Measurements from ENCODE around the gene SDR42E2.
"Not testable (repeated sequence)": the region's sequence is repeated elsewhere in the genome, so short reads cannot be mapped to it uniquely, and the experiment has no call there.

Gene SDR42E2

DNA sequence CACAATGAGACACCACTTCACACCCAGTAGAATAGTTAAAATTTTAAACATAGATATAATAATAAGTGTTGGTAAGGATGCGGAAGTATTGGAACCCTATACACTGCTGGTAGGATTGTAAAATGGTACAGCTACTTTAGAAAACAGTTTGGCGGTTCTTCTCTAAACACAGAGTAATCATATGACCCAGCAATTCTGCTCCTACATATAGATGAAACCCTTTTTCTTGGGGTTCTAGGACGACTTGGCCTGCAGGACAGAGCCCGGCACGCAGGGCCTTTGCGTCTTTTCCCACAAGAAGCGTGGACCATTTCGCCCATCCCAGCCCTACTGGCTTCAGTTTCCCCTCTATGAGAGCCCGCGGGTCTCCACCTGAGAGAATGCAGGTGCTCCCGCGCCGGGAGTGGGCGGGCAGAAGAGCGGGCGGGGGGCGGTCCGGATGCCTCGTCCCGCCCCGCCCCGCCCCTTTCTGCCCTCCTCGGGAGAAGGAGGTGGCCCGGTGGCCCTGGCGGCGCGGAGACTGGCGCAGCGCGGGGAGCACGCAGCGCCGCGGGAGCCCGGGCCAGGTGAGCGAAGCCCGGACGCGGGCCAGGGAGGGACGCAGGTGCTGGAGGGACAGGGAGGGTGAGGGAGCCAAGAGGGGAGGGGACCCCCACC lies at the start of gene SDR42E2:
SDR42E2 (plus strand) TSS at position 508 of the 657 bp plus-strand sequence. CDS start 3,077 bp downstream, outside the sequence.
- intact Hi-C loops (cut with DNase I): no loop called here
- DNase-seq: no peak

DNA sequence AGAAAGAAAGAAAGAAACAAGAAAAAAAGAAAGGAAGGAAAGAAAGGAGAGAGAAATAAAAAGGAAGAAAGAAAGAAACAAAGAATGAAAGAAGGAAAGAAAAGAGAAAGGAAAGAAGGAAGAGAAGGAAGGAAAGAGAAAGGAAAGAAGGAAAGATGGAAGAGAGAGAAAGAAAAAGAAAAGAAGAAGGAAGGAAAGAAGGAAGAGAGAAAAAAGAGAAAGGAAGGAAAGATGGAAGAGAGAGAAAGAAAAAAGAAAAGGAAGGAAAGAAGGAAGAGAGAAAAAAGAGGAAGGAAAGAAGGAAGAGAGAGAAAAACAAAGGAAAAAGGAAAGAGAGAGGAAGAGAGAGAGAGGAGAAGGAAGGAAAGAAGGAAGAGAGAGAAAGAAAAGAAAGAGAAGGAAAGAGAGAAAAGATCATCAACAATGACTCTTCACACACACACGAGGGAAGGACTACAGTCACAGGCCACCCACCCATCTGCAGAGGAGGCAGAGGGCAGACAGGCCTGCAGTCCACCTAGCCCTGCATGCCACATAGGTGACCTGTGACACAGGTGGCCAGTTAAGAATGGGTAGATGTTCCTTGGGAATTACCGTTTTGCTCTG lies 46.1 kb upstream of the SDR42E2 start:
- intact Hi-C loops (cut with DNase I): no loop called here
- DNase-seq: no peak

DNA sequence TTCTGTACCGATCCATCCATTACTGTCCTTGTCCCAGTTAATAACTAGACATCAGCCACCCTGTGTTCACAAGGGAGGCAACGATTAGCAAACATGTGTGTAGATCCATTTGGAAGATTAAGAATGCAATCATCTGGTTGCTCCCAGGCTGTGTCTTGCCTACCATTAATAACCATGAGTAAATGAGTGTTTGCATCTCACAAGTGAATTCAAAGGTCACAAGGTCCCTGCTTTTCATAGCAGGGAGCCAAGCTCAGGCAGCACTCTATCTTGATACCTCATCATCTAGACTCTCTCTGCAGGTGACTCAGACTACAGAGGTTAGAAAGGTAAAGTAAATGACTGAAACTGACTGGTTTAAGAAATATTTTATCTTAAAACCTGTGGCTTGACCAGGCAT lies 44.7 kb upstream of the SDR42E2 start:
- intact Hi-C loops (cut with DNase I): no loop called here
- no peak for DNase-seq

DNA sequence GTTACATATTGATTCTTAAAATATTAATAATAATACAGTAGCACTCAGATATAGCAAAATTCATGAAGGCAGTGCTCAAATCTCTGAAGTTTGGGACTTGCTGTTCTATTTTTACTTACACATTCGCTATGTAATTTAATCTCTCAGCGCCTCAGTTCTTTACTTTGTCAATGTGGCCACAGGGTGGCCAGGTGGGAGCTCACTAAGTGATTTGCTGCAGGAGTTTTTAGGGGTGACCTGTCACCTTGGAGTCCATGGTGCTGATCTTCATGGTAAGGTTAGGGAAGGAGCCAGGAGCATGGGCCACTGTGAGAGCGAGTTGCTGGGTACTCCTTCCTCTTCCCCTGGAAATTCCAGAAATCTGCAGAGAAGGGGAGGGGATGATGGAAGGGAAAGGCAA lies 41.9 kb upstream of the SDR42E2 start:
- DNase-seq: no peak
- intact Hi-C loops (cut with DNase I): no loop called here

GRCh38 chr16:22122239-22122638 lies 40.1 kb upstream of the SDR42E2 start:
- intact Hi-C loops (cut with DNase I): no loop called here
- DNase-seq: no peak

DNA sequence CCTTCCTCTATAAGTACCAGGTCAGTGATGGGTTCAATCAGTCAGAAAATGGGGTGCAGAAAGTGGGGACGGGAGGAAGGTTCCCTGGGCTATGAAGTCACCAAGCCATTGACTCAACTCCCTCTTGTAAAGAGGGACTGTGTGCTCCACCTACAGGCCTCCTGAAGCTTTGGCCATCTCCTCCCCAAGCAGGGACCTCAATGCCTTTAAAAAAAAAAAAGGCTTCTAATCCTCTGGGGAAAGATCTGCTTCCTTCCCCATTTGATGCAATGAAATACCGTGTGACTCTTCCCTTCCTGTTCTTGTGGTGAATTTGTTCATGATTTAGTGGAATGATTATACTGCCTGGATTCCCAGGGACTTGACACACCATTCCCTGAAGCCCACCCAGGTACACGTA lies 39.2 kb upstream of the SDR42E2 start:
- no peak for DNase-seq
- intact Hi-C loops (cut with DNase I): no loop called here

DNA sequence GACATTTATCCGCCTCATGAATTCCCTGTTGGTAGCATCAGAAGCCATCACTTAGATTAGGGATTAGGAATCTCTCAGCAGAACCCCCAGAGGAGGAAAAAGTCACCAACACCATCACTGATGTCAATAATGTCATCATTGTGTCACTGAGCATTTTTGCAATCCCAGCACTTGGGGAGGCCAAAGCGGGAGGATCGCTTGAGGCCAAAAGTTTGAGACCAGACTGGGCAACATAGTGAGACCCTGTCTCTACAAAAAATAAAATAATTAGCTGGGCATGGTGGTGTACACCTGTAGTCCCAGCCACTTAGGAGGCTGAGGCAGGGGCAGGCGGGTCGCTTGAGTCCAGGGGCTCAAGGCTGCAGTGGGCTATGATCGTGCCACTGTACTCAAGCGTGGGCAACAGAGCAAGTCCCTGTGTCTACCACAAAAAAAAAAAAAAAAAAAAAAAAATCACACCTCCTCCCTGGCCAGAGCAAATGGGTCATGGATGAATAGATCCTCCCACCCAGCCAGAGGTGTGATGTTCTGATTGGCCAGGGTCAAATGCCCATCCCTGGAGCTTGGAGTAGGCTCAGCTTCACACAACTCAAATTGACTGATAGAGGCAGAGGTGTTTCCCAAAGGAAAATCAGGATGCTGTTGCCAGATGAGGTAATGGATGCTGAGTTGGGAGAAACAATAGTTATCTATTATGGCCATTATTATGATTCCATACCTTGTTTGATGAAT lies 38.4 kb upstream of the SDR42E2 start:
- intact Hi-C loops (cut with DNase I): no loop called here
- no peak for DNase-seq

DNA sequence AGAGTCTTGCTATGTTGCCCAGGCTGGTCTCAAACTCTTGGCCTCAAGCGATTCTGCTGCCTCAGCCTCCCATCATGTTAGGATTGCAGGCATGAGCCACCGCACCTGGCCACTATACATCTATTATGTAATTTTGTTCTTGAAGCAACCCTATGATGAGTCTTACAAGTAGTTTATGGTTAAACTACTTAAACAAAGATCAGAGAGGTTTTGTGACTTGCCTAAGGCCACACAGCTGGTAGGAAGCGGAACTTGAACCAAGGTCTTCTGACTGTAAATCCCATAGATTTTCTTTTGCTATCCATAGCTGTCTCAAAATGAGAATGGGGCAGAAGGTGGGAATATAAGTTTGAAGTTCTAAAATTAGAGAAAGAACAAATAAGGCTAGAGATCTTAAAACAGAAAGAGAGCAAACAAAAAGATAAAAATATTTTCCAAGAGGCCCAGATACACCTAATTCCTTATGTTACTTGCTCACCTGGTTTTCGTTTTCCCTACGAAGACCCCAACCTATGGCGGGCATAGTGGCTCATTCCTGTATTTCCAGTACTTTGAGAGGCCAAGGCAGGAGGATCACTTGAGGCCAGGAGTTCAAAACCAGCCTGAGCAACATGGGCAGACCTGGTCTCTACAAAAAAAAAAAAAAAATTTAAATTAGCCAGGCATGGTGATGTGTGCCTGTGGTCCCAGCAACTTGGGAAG lies 37.6 kb upstream of the SDR42E2 start:
- DNase-seq: no peak
- intact Hi-C loops (cut with DNase I): no loop called here

DNA sequence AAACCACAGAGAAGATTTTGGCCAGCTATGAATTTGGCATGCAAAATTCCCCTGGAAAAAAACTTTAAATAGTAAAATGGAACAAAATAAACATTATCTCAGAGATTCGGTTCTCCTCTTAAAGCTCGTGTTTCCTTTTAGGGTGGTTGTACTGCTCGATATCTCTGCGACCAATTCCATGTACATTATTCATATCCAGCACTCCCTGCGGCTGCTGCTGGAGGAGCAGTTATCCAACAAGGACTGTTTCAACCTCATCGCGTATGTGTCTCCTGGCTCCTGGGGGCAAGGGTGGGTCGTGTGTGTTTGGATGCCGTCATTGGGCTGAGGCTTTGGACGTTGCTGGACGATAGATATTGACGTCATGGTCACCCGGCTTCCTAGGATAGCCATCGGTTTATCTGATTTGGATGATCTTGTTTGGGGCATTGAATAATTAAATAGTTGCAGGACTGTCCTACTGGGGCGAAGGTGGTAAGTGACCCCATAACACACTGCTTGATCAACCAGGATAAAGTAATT lies 36.2 kb upstream of the SDR42E2 start:
- intact Hi-C loops (cut with DNase I): no loop called here
- DNase-seq: no peak

GRCh38 chr16:22128537-22128936 lies 33.8 kb upstream of the SDR42E2 start:
- intact Hi-C loops (cut with DNase I): not testable (repeated sequence)

GRCh38 chr16:22130528-22130927 lies 31.8 kb upstream of the SDR42E2 start:
- no peak for DNase-seq
- intact Hi-C loops (cut with DNase I): no loop called here

More at GRCh38 chr16:22128537-22128936, 33.8 kb upstream of the SDR42E2 start:
- not testable (repeated sequence) for DNase-seq

DNA sequence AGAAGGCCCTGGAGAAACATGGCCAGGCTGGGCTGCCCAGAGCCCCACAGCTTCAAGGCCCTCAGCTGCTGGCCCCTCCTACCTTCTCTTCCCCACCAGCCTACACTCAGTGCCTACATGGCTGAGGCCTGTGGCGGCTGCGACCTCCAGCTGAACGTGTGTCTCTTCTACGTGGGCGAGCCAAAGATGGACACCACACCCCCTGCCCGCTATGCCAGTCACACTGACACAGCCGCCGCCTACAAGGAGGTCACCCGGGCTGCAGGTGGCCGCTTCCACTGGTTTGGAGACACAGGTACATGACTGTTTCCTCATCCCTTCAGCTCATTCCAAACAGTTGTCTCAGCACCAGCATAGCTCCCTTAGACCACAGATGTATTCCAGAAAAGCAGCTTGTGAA lies 29.5 kb upstream of the SDR42E2 start:
- DNase-seq: no peak
- intact Hi-C loops (cut with DNase I): no loop called here

GRCh38 chr16:22138482-22138881 lies 23.8 kb upstream of the SDR42E2 start:
- no peak for DNase-seq
- intact Hi-C loops (cut with DNase I): no loop called here

DNA sequence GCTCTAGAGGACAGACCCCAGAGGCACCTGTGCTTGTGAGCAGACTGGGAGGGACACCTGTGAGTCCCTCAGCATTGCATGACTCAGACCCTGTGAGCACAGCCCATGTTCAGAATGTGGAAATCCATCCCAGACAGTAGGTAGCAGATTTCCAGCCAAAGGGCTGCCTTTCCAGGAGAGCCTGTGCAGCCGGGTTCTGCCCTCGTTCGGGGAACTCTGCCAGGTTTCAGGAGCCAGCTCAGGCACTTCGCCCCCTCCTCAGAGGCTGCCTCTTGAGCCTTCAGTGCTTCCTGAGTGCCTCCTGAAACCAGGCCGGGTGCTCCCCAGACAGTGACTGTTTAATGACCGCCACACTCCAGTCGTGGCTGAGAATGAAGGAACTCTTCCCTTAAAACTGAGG lies 23.3 kb upstream of the SDR42E2 start:
- DNase-seq: no peak

DNA sequence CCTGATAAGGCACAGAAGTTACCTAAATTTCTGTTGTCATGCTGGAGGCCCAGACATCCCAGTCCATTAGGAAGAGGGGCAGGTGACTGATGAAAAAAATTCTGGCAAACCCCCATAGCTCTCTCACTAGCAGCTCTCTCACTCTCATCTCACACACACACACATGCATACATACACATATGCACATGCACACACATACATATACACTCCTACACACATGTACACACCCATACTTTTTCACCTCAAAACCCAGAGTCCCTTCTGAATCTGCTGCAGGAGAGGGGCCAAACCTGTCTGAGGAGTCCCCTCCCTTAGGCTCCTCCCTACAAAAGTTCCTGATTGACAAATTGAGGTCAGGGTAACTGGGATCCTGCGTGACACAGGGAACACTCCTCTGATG lies 22.6 kb upstream of the SDR42E2 start:
- intact Hi-C loops (cut with DNase I): no loop called here
- no peak for DNase-seq

More for the DNA sequence above, 23.3 kb upstream of the SDR42E2 start:
- intact Hi-C loops (cut with DNase I): no loop called here

DNA sequence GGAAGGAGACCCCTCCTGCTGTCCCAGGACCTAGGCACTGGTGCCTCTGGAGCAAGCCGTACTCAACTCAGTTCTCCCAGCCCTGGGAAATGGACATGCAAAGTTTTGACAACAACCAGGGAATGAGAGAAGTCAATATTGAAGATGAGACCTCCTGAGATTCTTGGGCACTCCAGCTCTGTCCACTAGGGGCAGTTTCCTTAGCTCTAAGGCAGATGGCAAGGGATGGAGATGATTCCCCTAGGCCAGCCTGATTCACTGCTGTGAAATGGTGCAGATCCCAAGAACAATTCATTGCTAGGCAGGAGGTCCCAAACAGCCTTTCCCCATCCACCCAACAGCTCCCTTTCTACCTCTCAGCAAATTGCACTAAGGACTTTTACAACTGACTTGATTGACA lies 20.5 kb upstream of the SDR42E2 start:
- DNase-seq: no peak
- intact Hi-C loops (cut with DNase I): no loop called here

- DNase-seq: no peak
- intact Hi-C loops (cut with DNase I): no loop called here
Measured at GRCh38 chr16:22144520-22144919, 17.8 kb upstream of the SDR42E2 start.

DNA sequence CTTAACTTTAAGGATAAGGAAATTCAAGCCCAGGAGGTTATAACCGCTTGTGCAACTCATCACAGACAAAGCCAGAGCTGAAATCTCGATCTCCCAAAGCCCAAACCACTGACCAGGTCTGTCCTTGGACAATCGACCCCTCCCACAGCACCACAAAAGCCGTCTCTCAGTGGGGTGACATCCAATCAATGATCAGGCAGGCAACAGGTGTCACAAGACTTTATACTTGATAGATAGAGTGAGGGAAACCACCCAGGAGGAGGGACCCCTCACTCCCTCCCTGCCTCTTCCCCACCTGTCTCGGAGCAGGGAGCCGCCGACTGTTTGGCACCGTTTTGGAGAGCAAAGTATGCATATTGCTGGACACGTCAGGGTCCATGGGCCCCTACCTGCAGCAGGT lies 14.5 kb upstream of the SDR42E2 start:
- intact Hi-C loops (cut with DNase I): no loop called here
- DNase-seq: no peak

DNA sequence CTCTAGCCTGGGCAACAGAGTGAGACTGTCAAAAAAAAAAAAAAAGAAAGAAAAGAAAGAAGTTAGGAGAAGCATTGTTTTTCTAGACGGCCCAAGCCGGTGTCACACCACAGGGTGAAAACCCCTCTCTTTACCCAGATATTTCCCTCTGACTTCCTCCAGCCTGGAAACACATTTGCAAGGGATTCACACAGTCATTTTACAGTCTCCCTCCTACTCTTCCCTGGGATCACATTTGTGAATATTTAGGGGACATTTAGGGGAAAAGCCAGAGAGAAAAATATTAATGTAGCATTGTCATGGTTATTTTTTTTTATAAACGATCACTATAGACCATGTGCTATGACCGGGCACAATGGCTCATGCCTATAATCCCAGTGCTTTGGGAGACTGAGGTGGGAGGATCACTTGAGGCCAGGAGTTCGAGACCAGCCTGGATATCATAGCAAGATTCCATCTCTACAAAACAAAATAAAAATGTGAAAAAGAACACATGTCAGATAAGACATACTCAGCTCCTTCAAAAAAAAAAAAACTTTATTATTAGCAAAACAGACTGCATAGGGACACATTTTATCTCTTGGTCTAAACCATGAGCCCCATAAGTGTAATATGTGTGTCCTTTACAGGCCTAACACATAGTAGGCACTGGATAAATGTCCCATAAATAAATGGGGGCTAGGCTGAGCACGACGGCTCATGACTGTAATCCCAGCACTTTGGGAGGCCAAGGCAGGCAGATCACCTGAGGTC lies 10.9 kb upstream of the SDR42E2 start:
- no peak for DNase-seq
- intact Hi-C loops (cut with DNase I): no loop called here

All from head of caudate nucleus (tissue), 42 donors.